ENCODE results near the gene RECK.

Gene RECK

DNA sequence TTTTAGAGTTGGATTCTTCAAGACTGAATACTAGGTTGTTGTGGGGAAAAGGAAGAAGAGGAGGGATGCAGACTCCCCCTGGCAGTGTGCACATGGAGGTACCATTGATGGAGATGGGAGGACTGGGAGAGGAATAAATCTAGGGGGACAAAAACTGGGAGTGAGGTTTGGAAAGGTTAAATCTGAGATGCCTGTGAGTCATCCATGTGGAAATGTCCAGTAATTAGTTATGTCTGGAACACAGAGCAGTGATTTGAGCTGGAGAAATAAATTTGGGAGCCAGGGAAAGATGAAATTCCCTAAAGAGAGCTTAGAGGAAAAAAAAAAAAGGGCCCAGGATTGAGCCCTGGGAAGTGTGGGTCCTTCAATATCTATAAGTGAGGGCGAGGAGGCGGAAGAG lies 124.5 kb downstream of the RECK start:
- no peak for ATAC-seq

DNA sequence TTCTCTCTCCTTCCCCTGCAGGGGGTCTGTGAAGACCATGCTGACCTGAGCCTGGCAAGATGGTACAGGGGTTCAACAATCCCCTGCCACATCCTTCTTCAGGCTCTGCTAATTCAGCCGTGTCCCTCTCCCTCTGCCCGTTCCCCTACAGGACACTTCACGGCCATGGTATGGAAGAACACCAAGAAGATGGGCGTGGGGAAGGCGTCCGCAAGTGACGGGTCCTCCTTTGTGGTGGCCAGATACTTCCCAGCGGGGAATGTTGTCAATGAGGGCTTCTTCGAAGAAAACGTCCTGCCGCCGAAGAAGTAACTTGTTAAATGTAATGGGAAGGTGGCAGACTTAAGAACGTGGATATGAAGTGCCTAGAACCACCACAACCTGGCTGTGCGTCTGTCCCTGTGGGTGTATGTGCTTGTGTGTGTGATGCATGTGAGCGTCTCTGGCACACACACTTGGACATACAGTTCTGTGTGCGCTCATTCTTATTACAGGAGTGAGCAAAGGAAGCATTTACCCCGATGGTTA lies 125.6 kb downstream of the RECK start:
- ATAC-seq: no peak

DNA sequence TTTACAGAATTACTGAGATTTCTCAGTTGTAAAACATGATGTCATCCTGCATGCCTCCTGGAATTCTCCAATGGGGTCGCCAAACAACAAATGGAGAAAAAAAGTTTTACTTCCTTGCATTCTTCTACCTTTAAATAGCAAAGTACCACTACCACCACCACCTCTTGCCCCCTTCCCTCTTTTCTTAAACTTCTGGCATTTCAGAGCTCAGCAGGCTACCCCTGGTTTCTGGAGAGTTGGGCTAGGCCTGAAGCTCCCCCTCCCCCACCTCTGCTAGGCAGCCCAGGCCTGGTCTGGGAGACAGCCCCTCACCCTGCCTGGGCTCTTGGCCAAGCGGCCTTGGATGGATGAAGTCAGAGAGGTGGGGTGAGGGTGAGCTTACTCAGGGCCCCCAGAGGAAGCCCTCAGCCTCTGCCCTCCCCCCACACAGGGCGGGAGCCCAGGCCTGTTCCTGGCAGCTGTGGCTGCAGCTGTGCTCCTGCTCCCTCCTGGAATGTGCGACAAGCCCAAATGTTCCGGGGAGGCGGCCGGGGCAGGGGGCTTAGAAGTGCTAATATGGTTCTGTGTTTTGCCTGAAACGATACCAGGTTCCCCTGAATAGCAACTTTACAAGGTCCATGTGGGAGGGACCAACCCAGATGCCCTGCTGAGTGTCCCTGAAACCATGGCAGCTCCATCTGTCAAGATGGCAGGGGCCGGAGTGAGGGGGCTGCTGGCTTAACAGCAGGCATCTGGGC lies 126.5 kb downstream of the RECK start:
- ATAC-seq: no peak

DNA sequence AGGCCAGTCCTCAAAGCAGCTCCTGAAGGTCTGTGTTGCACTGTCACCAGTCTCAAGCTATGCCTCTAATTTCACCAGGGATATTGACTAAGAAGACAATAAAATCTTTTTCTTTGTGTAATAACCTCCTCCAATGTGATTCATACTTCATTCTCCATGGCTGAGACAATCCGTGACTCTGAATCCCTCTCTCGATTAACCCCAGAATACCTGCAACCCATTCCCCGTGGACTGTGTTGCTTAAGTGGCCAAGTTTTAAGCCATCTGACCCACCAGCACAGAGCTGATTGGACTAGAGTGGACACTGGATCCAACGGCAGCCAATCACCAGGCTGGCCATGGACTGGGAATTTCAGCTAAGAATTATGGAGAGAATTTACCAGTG lies 127.1 kb downstream of the RECK start:
- ATAC-seq: no peak

DNA sequence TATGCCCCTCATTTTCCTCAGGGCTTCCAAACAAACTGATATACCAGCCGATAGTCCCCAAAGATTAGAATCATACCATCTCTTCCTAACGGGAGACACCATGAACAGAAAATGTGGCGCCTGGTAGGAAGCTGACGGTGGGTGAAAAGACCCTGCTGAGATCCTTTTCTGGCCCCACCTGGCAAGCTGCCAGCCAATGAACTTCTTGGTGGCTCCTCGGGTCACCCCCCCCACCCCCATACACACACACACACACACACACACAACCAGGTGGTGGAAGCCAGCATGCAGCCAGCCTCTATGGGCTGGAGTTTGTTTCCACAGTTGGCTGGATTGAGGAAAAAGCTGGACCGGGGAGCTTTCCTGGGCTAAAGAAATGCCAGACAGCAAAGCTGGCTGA lies 127.7 kb downstream of the RECK start:
- no peak for ATAC-seq

DNA sequence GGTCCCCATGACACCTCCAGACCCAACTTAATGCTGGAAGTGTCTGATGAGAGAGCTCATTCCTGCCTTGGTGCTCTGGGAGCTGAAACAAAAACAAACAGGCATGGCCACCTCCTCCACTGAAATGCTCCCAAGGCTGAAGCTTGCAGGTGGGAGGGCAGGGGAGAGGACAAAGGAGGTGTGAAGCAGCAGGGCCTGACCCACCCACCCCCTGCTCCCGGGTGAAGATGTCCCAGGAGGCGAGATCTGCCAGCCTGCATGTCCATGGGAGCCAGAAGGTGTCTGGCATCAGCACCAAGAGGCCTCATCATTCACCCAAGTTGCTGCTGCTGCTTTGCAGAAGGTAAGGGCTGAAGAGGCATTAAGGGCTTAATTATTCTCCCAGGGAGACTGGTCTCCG lies 128.3 kb downstream of the RECK start:
- no peak for ATAC-seq

DNA sequence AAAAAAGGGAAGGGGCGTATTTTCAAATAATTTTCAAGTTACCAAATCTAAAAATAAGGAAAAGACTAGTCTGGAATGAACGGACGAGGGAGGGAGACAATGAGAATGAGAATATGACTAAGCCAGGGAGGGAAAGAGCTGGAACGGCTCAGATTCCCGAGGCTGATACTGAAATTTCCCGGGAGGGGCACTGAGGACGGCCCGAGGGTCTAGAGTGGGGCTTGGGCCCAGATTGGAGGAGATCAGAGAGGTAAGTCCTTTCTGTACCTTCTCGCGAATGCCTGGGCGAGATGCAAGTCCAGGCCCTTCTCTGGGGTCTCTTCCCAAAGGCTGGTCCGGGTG lies 129.1 kb downstream of the RECK start:
- ATAC-seq: no peak

DNA sequence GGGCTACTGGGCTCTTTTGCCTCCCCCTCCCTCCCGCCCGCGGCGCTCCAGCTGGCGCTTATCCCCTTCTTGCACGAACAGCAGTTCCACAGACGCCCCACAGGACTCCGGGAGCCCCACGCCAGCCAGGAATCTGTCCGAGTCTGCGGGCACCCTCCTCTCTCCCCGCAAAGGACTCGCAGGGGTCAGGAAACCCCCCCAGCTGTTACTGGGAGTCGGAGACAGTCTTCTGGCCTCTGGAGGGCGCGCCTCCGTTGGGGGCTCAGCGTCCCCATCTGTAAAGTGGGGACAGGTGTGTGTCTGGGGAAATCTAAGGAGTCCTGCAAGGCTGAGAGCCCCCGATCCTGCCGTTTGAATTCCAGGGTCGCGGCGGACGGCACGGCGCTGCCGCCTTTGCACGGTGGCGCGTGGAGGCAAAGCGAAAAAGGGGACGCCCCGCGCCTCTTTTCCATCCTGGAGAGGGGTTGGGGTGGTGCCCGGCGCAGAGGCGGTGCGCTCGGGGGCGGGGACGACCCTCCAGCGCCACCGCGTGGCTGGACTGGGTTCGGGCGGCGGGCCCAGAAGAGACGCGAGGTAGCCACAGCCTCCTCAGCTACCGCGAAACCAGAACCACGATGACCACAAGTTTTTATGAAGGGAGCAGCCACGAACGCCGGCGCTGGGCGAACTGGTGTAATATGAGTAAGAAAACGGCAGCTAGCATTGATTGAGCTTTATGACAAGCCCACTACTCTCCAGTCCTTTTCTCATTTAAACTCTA lies 129.6 kb downstream of the RECK start:
- peak; percentile 96 to 98 for ATAC-seq

DNA sequence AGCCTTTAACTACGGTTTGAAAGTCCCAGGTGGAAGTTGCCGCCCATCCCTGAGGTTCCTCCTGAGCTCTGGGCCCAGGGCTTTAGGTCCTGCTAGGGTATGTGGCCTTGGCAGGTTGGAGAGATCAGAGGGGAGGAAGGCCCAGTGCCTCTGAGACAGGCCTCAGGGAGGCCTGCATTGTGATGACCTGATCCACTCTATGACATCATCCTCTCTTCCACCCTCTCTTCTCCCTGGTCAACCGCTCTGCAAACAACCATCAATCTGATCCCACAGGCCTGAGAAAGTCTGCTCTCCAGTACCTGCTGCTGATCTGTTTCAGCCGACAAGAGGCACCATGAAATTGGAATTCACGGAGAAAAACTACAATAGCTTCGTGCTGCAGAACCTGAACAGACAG lies 132.5 kb downstream of the RECK start, which contains the start of gene CCIN:
Gene CCIN (plus strand): TSS at position 223 of the 400 bp plus-strand sequence. CDS start 115 bp downstream, at position 338.
- ATAC-seq: no peak

DNA sequence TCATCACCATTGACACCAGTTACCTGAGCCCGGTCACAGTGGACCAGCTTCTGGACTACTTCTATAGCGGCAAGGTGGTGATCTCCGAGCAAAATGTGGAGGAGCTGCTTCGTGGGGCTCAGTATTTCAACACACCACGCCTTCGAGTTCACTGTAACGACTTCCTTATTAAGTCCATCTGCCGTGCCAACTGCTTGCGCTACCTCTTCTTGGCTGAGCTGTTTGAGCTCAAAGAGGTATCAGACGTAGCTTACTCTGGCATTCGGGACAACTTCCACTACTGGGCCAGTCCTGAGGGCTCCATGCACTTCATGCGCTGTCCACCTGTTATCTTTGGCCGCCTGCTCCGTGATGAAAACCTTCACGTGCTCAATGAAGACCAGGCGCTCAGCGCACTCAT lies 133.0 kb downstream of the RECK start:
- no peak for ATAC-seq

DNA sequence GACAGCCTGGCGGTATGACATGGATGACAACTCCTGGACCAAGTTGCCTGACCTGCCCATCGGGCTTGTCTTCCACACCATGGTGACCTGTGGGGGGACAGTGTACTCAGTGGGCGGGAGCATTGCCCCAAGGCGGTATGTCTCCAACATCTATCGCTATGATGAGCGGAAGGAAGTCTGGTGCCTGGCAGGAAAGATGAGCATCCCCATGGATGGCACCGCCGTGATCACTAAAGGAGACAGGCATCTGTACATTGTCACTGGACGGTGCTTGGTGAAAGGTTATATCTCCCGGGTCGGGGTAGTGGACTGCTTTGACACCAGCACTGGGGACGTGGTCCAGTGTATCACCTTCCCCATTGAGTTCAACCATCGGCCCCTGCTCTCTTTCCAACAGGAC lies 133.8 kb downstream of the RECK start:
- no peak for ATAC-seq

DNA sequence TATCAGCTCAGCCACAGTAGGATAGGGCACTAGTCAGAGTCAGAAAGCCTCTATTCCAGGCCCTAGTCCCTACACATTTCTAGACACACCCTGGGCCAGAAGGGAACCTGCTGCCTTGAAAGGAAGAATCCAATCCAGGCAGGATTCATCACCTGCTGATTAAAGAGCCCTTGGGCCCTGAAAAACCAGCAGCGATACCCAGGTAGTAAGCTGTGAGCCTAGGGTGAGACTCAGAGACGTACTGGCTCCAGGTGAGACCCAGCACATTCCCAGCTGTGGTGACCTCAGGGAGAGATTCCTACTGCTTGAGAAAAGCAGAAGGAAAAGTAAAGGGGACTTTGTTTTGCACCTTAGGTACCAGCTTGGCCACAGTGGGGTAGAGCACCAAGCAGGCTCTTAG lies 137.1 kb downstream of the RECK start:
- ATAC-seq: no peak
